Measurements from ENCODE around the gene CYB561D2. TPM values are rescaled to one million over a fixed set of nuclear protein-coding genes. Genes with fewer than 3 reads are reported as not detected.

The CYB561D2 gene
- total RNA-seq, 2 donors from 2014 or later: 22.5 to 29.4 TPM

GRCh38 chr3:50339485-50340146 lies 11.0 kb upstream of the CYB561D2 start:
- ATAC-seq (ENCODE audit: insufficient number of reproducible peaks, low FRiP score, low read depth): no peak
- no peaks in the 10 kb centered on the region for H3K9me3 ChIP-seq
- no peaks in the 10 kb centered on the region for H3K27me3 ChIP-seq (replicated peaks; ENCODE audit: insufficient read depth)
- no peak for TF ChIP-seq CTCF (IDR thresholded peaks at IDR 0.05)
- peak overlapping the region; percentile 90 to 93 for H3K27ac ChIP-seq
- no peak for DNase-seq (ENCODE audit: low spot score)
- H3K36me3 ChIP-seq: no peaks in the 10 kb centered on the region
- peaks cover 35 to 61% of the 10 kb centered on the region in 2 donors for H3K4me1 ChIP-seq (ENCODE audit: control insufficient read depth in 1 of 2, low read depth in 2 of 2)
- H3K4me3 ChIP-seq: peak overlapping the region; percentile 74

- H3K27me3 ChIP-seq (replicated peaks; ENCODE audit: insufficient read depth): no peaks in the 10 kb centered on the region
- H3K4me3 ChIP-seq: peak overlapping the region; percentile 74
- H3K4me1 ChIP-seq (ENCODE audit: control insufficient read depth in 1 of 2, low read depth in 2 of 2): peaks cover 30 to 57% of the 10 kb centered on the region in 2 donors
- DNase-seq (ENCODE audit: low spot score) (no peak), ATAC-seq (ENCODE audit: insufficient number of reproducible peaks, low FRiP score, low read depth) (no peak)
- H3K27ac ChIP-seq: peak overlapping the region; percentile 90 to 93
- no peak for TF ChIP-seq CTCF (IDR thresholded peaks at IDR 0.05)
- no peaks in the 10 kb centered on the region for H3K36me3 ChIP-seq
- no peaks in the 10 kb centered on the region for H3K9me3 ChIP-seq
Observed at GRCh38 chr3:50340147-50340447, 10.6 kb upstream of the CYB561D2 start.

- no peak for TF ChIP-seq CTCF (IDR thresholded peaks at IDR 0.05)
- Histone ChIP-seq H3K27ac (peak within 1 kb of the TSS; percentile 90 to 93), H3K4me3 (peak within 1 kb of the TSS; percentile 74), H3K9me3 (no peaks in the 10 kb centered on the region), H3K4me1 (ENCODE audit: control insufficient read depth in 1 of 2, low read depth in 2 of 2) (peaks cover 27 to 57% of the 10 kb centered on the region in 2 donors), H3K27me3 (replicated peaks; ENCODE audit: insufficient read depth) (no peaks in the 10 kb centered on the region), H3K36me3 (no peaks in the 10 kb centered on the region)
- ATAC-seq (ENCODE audit: insufficient number of reproducible peaks, low FRiP score, low read depth): no peak
- no peak for DNase-seq (ENCODE audit: low spot score)
Observed at GRCh38 chr3:50340448-50341329, 10.0 kb upstream of the CYB561D2 start, which contains the start of gene RASSF1. RASSF1 (minus strand) TSS chr3:50340836; CDS start chr3:50340805, 31 bp downstream.

- DNase-seq (ENCODE audit: low spot score) (no peak), ATAC-seq (ENCODE audit: insufficient number of reproducible peaks, low FRiP score, low read depth) (no peak)
- Histone ChIP-seq H3K4me3 (peak overlapping the region; percentile 74), H3K27me3 (replicated peaks; ENCODE audit: insufficient read depth) (no peaks in the 10 kb centered on the region), H3K9me3 (no peaks in the 10 kb centered on the region), H3K27ac (peak overlapping the region in 1 of 2 donors; percentile 93), H3K4me1 (ENCODE audit: control insufficient read depth in 1 of 2, low read depth in 2 of 2) (peaks cover 21 to 54% of the 10 kb centered on the region in 2 donors), H3K36me3 (no peaks in the 10 kb centered on the region)
- no peak for TF ChIP-seq CTCF (IDR thresholded peaks at IDR 0.05)
Observed at GRCh38 chr3:50341537-50341936, 9.1 kb upstream of the CYB561D2 start.

GRCh38 chr3:50341996-50342650 lies 8.5 kb upstream of the CYB561D2 start:
- TF ChIP-seq CTCF (IDR thresholded peaks at IDR 0.05): no peak
- H3K4me1 ChIP-seq (ENCODE audit: control insufficient read depth in 1 of 2, low read depth in 2 of 2): peaks cover 21 to 53% of the 10 kb centered on the region in 2 donors
- no peak overlapping the region for H3K27ac ChIP-seq
- H3K4me3 ChIP-seq: no peak overlapping the region
- H3K9me3 ChIP-seq: no peaks in the 10 kb centered on the region
- no peaks in the 10 kb centered on the region for H3K36me3 ChIP-seq
- ATAC-seq (ENCODE audit: insufficient number of reproducible peaks, low FRiP score, low read depth) (no peak), DNase-seq (ENCODE audit: low spot score) (no peak)
- no peaks in the 10 kb centered on the region for H3K27me3 ChIP-seq (replicated peaks; ENCODE audit: insufficient read depth)

Data from thoracic aorta (tissue), 2 donors.